Mesendoderm (in vitro differentiated cells): ENCODE measurements around the gene FMR1.

ENCODE experiments used
- DNase-seq: peaks from one replicate; pipeline ENCODE4 v3.0.0; 2013
- H2AK5ac ChIP-seq: 2 replicates; pipeline ENCODE4 v1.6.1; 2013; ENCODE audit warnings: low read length, inconsistent platforms
- H2BK120ac ChIP-seq: 2 replicates; pipeline ENCODE4 v1.6.1; 2013; ENCODE audit warnings: low read depth, mild to moderate bottlenecking, low read length, moderate library complexity, mixed read lengths
- H2BK15ac ChIP-seq: replicated peaks from 2 replicates; pipeline ENCODE4 v1.6.1; 2013; ENCODE audit warnings: low read depth, mild to moderate bottlenecking, moderate library complexity
- H2BK5ac ChIP-seq: 2 replicates; pipeline ENCODE4 v1.6.1; 2013; ENCODE audit warnings: low read length, inconsistent platforms
- H3K18ac ChIP-seq: 2 replicates; pipeline ENCODE4 v1.6.1; 2013; ENCODE audit warnings: mild to moderate bottlenecking, low read length, mixed read lengths
- H3K23ac ChIP-seq: one replicate; pipeline ENCODE4 v1.6.1; 2013; ENCODE audit warnings: low read length
- H3K27ac ChIP-seq: 2 replicates; pipeline ENCODE4 v1.5.1; 2013; ENCODE audit warnings: low read depth, mild to moderate bottlenecking, inconsistent platforms, low read length, moderate library complexity
- H3K27me3 ChIP-seq: 2 replicates; pipeline ENCODE4 v1.6.1; 2013; ENCODE audit warnings: low read length, control low read depth, mild to moderate bottlenecking, inconsistent platforms; ENCODE audit not compliant: insufficient read depth, poor library complexity
- H3K36me3 ChIP-seq: 2 replicates; pipeline ENCODE4 v1.6.1; 2013; ENCODE audit warnings: low read length, inconsistent platforms; ENCODE audit not compliant: control insufficient read depth, insufficient read depth
- H3K4ac ChIP-seq: one replicate; pipeline ENCODE4 v1.6.1; 2013; ENCODE audit warnings: low read depth, mild to moderate bottlenecking, low read length, moderate library complexity
- H3K4me1 ChIP-seq: 2 replicates; pipeline ENCODE4 v1.6.1; 2013; ENCODE audit warnings: low read depth, low read length, inconsistent platforms; ENCODE audit not compliant: control insufficient read depth
- H3K4me2 ChIP-seq: 2 replicates; pipeline ENCODE4 v1.6.1; 2013; ENCODE audit warnings: low read length
- H3K4me3 ChIP-seq: 2 replicates; pipeline ENCODE4 v1.5.1; 2013; ENCODE audit warnings: mild to moderate bottlenecking, low read length
- H3K56ac ChIP-seq: one replicate; pipeline ENCODE4 v1.6.1; 2013; ENCODE audit warnings: low read length
- H3K79me1 ChIP-seq: 2 replicates; pipeline ENCODE4 v1.6.1; 2013; ENCODE audit warnings: low read length, inconsistent platforms
- H3K79me2 ChIP-seq: 2 replicates; pipeline ENCODE4 v1.6.1; 2013; ENCODE audit warnings: mild to moderate bottlenecking, low read length; ENCODE audit not compliant: control insufficient read depth, insufficient read depth
- H3K9ac ChIP-seq: 2 replicates; pipeline ENCODE4 v1.6.1; 2013; ENCODE audit warnings: low read length, inconsistent platforms
- H4K5ac ChIP-seq: one replicate; pipeline ENCODE4 v1.6.1; 2013; ENCODE audit warnings: low read length
- H4K8ac ChIP-seq: one replicate; pipeline ENCODE4 v1.6.1; 2013; ENCODE audit warnings: low read depth, mild to moderate bottlenecking, control low read depth, low read length, moderate library complexity
- WGBS: extraction: QIAGEN DNeasy Blood & Tissue Kit; methylation state at CpG from one replicate; pipeline ENCODE4 v1.1.7; 2013; ENCODE audit warnings: low lambda C conversion rate, missing lambda C conversion rate; ENCODE audit not compliant: insufficient coverage; ENCODE audit errors: extremely low coverage; 5-methylcytosine and 5-hydroxymethylcytosine counted together

Gene FMR1

DNA sequence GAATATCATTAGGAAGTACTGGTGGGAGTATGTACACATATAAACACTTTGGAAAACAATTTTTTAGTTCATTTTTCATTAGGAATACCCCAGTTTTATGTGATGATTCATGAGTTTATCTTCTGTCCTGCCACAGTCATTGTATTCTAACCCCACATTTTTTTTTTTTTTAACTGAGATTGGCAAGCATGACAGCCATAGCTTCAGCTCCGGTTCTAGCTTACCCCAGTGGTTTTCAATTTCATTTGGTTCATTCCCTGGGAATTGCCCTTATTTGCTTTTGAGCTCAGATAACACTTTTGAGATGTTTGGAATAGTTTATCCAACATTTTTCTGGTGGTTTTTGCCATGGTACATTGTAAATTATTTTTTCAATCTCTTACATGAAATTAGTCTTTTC, 21.0 kb upstream of the FMR1 start:
- Histone ChIP-seq H3K23ac (no peak overlapping the region), H4K8ac (no peak overlapping the region), H3K79me1 (no peaks in the 10 kb centered on the region), H3K4me2 (no peak overlapping the region), H3K4ac (no peak overlapping the region), H2BK5ac (no peak overlapping the region), H3K4me3 (no peak overlapping the region), H3K27me3 (no peaks in the 10 kb centered on the region), H4K5ac (no peak overlapping the region), H3K36me3 (no peaks in the 10 kb centered on the region), H2BK120ac (no peak overlapping the region), H3K9ac (no peak overlapping the region), H3K27ac (no peak overlapping the region), H3K56ac (no peak overlapping the region), H3K4me1 (no peaks in the 10 kb centered on the region), H3K79me2 (no peaks in the 10 kb centered on the region), H2AK5ac (no peak overlapping the region), H2BK15ac (no peak overlapping the region), H3K18ac (no peak overlapping the region)
- no CpG with 5 or more reads among the region's 1 CpG for WGBS
- no peak for DNase-seq

- Histone ChIP-seq H4K5ac (no peak overlapping the region), H3K4me3 (no peak overlapping the region), H3K4ac (no peak overlapping the region), H3K79me1 (no peaks in the 10 kb centered on the region), H3K4me1 (no peaks in the 10 kb centered on the region), H4K8ac (no peak overlapping the region), H2BK120ac (no peak overlapping the region), H3K4me2 (no peak overlapping the region), H3K56ac (no peak overlapping the region), H3K36me3 (no peaks in the 10 kb centered on the region), H2AK5ac (no peak overlapping the region), H2BK5ac (no peak overlapping the region), H3K23ac (no peak overlapping the region), H3K79me2 (no peaks in the 10 kb centered on the region), H3K27me3 (no peaks in the 10 kb centered on the region), H3K18ac (no peak overlapping the region), H3K27ac (no peak overlapping the region), H3K9ac (no peak overlapping the region), H2BK15ac (no peak overlapping the region)
- WGBS = no CpG with 5 or more reads among the region's 1 CpG
- no peak for DNase-seq
Observed at GRCh38 chrX:147891896-147892295, 19.8 kb upstream of the FMR1 start.

DNA sequence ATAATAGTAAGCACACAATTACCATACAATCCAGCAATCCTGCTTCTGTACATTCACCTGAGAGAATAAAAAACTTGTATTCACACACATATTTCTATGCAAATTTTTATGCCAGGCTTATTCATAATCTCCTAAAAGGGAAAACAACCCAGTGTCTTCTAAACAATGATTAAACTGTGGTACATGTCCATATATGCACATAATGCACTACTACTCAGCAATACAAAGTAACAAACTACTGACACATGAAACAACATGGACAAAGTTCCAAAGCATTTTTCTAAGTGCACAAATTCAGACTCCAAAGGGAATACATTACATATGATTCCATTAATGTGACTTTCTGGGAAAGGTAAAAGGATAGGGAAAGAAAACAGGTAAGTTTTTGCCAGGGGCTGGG, 18.0 kb upstream of the FMR1 start:
- no peaks in the 10 kb centered on the region for H3K4me1 ChIP-seq

DNA sequence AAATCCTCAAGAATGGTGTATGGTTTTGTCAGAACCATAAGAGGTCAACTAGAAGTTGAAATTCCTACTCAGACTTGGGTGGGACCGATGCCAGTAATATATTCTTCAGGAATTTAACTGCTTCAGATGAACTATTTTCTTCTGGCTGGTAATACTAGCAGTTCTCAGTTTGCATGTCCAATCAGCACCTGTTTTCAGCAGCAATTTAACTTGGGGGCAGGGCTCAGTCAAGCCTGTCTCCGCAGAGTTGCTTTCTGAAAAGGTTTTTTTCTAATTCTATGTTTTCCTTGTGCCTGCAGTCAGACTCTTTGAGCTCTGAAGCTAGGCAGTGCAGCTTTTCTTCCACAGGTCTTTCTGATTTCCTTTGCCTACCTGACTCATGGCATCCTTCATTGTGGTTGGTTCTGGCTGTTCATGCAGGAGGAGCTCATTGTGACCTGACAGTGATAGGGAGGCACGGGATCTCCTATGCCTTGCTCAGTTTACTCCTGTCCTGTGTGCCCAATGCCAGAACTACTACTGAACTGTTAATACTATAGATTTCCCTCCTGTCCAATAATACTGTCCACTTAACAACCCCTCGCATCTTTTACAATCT, 17.3 kb upstream of the FMR1 start:
- H2BK5ac ChIP-seq = no peak overlapping the region
- no peaks in the 10 kb centered on the region for H3K79me1 ChIP-seq
- no peaks in the 10 kb centered on the region for H3K4me1 ChIP-seq
- DNase-seq = no peak
- no peak overlapping the region for H3K4me2 ChIP-seq
- H2BK15ac ChIP-seq = no peak overlapping the region
- no CpG with 5 or more reads among the region's 4 CpGs for WGBS
- no peak overlapping the region for H3K18ac ChIP-seq
- H4K8ac ChIP-seq = no peak overlapping the region
- H3K36me3 ChIP-seq = no peaks in the 10 kb centered on the region
- no peak overlapping the region for H3K4ac ChIP-seq
- H3K9ac ChIP-seq = no peak overlapping the region
- no peak overlapping the region for H3K27ac ChIP-seq
- H2AK5ac ChIP-seq = no peak overlapping the region
- no peaks in the 10 kb centered on the region for H3K79me2 ChIP-seq
- H3K4me3 ChIP-seq = no peak overlapping the region
- H3K27me3 ChIP-seq = no peaks in the 10 kb centered on the region
- no peak overlapping the region for H3K23ac ChIP-seq
- no peak overlapping the region for H2BK120ac ChIP-seq
- H4K5ac ChIP-seq = no peak overlapping the region
- H3K56ac ChIP-seq = no peak overlapping the region

More for the DNA sequence above, 18.0 kb upstream of the FMR1 start:
- H2BK5ac ChIP-seq = no peak overlapping the region
- no peaks in the 10 kb centered on the region for H3K36me3 ChIP-seq
- H3K79me1 ChIP-seq = no peaks in the 10 kb centered on the region
- no peaks in the 10 kb centered on the region for H3K79me2 ChIP-seq
- no peak overlapping the region for H2BK120ac ChIP-seq
- no peak overlapping the region for H3K18ac ChIP-seq
- H3K4ac ChIP-seq = no peak overlapping the region
- H3K27ac ChIP-seq = no peak overlapping the region
- H4K8ac ChIP-seq = no peak overlapping the region
- no peak overlapping the region for H2AK5ac ChIP-seq
- H3K4me3 ChIP-seq = no peak overlapping the region
- no peak overlapping the region for H3K56ac ChIP-seq
- no peaks in the 10 kb centered on the region for H3K27me3 ChIP-seq
- no peak overlapping the region for H3K4me2 ChIP-seq
- H2BK15ac ChIP-seq = no peak overlapping the region
- no peak for DNase-seq
- no peak overlapping the region for H3K9ac ChIP-seq
- no peak overlapping the region for H4K5ac ChIP-seq
- no peak overlapping the region for H3K23ac ChIP-seq

DNA sequence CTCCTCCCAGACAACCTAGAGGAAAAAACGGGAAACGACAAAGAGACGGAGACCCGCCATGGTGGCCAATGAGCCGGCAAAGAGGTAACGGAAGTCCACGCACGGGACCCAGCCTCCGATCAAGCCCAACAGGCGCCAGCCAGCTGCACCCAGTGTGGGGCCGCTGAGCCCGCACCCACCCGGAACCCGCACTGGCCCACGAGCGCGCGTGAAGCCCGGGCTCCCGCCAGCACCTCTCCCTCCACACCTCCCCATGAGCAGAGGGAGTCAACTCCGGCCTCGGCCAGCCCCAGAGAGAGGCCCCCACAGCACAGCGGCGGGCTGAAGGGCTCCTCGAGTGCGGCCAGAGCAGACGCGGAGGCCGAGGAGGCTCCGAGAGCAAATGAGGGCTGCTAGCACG, 14.6 kb upstream of the FMR1 start:
- H2BK15ac ChIP-seq = no peak overlapping the region
- no peak overlapping the region for H2BK120ac ChIP-seq
- H3K27ac ChIP-seq = no peak overlapping the region
- H3K4me2 ChIP-seq = no peak overlapping the region
- no peak overlapping the region for H3K23ac ChIP-seq
- no peak overlapping the region for H3K56ac ChIP-seq
- H3K4me3 ChIP-seq = no peak overlapping the region
- H3K36me3 ChIP-seq = no peaks in the 10 kb centered on the region
- no peak overlapping the region for H2BK5ac ChIP-seq
- no CpG with 5 or more reads among the region's 31 CpGs for WGBS
- H3K79me2 ChIP-seq = no peaks in the 10 kb centered on the region
- no peaks in the 10 kb centered on the region for H3K4me1 ChIP-seq
- DNase-seq = no peak
- no peaks in the 10 kb centered on the region for H3K27me3 ChIP-seq
- H3K4ac ChIP-seq = no peak overlapping the region
- no peak overlapping the region for H3K18ac ChIP-seq
- H3K79me1 ChIP-seq = no peaks in the 10 kb centered on the region
- no peak overlapping the region for H4K8ac ChIP-seq
- H2AK5ac ChIP-seq = no peak overlapping the region
- H4K5ac ChIP-seq = no peak overlapping the region
- no peak overlapping the region for H3K9ac ChIP-seq

DNA sequence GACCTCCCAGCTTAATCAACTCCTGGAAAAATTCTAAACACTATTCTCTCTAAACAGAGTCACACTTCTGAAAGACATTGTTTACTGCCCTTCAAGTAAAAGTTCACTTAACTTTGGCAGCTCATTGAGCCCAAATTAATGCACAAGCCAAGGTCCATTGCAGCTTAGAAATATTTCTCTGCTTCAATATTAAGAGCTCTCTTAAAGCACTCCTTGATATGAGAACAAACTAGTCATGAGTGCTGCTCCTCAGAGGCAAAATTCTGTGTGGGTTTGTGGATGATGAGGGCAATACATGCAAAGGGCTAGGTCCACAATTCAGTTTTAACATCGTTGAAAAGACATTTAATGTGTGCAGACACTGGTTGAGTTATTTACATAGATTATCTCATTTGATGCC, 12.8 kb upstream of the FMR1 start:
- Histone ChIP-seq H3K4me1 (no peaks in the 10 kb centered on the region), H3K23ac (no peak overlapping the region), H4K8ac (no peak overlapping the region), H3K56ac (no peak overlapping the region), H3K27ac (no peak overlapping the region), H2BK120ac (no peak overlapping the region), H3K4me3 (no peak overlapping the region), H2BK15ac (no peak overlapping the region), H3K4me2 (no peak overlapping the region), H3K27me3 (no peaks in the 10 kb centered on the region), H4K5ac (no peak overlapping the region), H3K4ac (no peak overlapping the region), H2AK5ac (no peak overlapping the region), H3K9ac (no peak overlapping the region), H3K79me2 (no peaks in the 10 kb centered on the region), H3K18ac (no peak overlapping the region), H2BK5ac (no peak overlapping the region), H3K36me3 (no peaks in the 10 kb centered on the region), H3K79me1 (no peaks in the 10 kb centered on the region)
- whole genome bisulfite sequencing = no CpG with 5 or more reads among the region's 1 CpG
- no peak for DNase-seq
